Muscle of leg (tissue), 11 donors: Measurements from ENCODE around the gene FRG2C. TPM values are rescaled to one million over a fixed set of nuclear protein-coding genes. Genes with fewer than 3 reads are reported as not detected.
"Not testable (repeated sequence)": the region's sequence is repeated elsewhere in the genome, so short reads cannot be mapped to it uniquely, and the experiment has no call there.

ENCODE experiments used
- DNase-seq: peaks from one replicate; pipeline ENCODE4 v3.0.0; 2013
- H3K27ac ChIP-seq: one replicate; pipeline ENCODE4 v1.5.1; 2013; ENCODE audit warnings: mild to moderate bottlenecking, low read length, control low read depth
- H3K27me3 ChIP-seq: one replicate; pipeline ENCODE4 v1.6.1; 2013; ENCODE audit warnings: low read length; ENCODE audit not compliant: control insufficient read depth, insufficient read depth
- H3K36me3 ChIP-seq: one replicate; pipeline ENCODE4 v1.6.1; 2013; ENCODE audit warnings: low read length; ENCODE audit not compliant: control insufficient read depth, insufficient read depth
- H3K4me1 ChIP-seq: one replicate; pipeline ENCODE4 v1.6.1; 2013; ENCODE audit warnings: low read length; ENCODE audit not compliant: control insufficient read depth, insufficient read depth
- H3K4me3 ChIP-seq: one replicate; pipeline ENCODE4 v1.5.1; 2013; ENCODE audit warnings: low read length, control low read depth
- H3K9me3 ChIP-seq: replicated peaks from 2 replicates; pipeline ENCODE4 v1.6.1; 2013; ENCODE audit warnings: low read depth, low read length; ENCODE audit not compliant: control insufficient read depth
- WGBS: methylation state at CpG from one replicate; pipeline ENCODE4 v1.1.5; 2013; ENCODE audit warnings: missing lambda C conversion rate; ENCODE audit not compliant: insufficient coverage; 5-methylcytosine and 5-hydroxymethylcytosine counted together
- polyA plus RNA-seq, 8 donors: library from polyadenylated mRNA; unstranded; fragments of 120-200 nt; gene quantifications; one replicate each; pipeline versions ENCODE4 v1.2.1 to v1.2.3, GENCODE V29; 2013; ENCODE audit warnings: inconsistent platforms in 1 of 8, low replicate concordance in 1 of 8; ENCODE audit not compliant: insufficient read length in 8 of 8, insufficient read depth in 1 of 8
- total RNA-seq: library from RNA; stranded (reverse); fragments of 120-200 nt; gene quantifications from one replicate; pipeline ENCODE4 v1.2.4, GENCODE V29; 2013

The FRG2C gene
- total and polyA plus RNA-seq, 9 donors = 0.09 TPM; not detected in 8

DNA sequence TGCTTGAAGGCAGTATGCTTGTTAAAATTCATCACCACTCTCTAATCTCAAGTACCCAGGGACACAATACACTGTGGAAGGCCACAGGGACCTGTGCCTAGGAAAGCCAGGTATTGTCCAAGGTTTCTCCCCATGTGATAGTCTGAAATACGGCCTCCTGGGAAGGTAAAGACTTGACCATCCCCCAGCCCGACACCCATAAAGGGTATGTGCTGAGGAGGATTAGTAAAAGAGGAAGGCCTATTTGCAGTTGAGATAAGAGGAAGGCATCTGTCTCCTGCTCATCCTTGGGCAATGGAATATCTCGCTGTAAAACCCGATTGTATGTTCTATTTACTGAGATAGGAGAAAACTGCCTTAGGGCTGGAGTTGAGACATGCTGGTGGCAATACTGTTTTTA is 18.6 kb upstream of the FRG2C start:
- H3K4me3 ChIP-seq, H3K36me3 ChIP-seq, H3K9me3 ChIP-seq, DNase-seq, H3K27me3 ChIP-seq, H3K27ac ChIP-seq, H3K4me1 ChIP-seq: not testable (repeated sequence)
- no CpG with 5 or more reads among the region's 4 CpGs for WGBS

DNA sequence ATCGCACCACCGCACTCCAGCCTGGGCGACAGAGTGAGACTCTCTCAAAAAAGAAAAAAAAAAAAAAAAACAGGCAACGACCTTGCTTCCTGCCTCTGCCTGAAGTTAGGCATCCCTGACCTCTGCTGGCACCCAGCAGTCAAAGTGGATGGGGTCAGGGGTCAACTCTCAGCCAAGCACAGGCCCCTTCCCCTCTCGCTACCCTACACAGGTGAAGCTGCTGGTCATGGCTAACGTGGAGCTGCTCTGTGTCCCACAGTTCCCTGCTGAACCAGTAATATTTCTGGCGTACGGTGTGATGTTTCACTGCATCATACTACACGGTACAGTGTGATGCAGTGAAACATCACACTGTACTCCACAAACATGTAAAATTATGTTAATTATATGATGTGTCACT is 13.9 kb upstream of the FRG2C start:
- Histone ChIP-seq H3K9me3 (no peaks in the 10 kb centered on the region), H3K4me1 (no peaks in the 10 kb centered on the region), H3K27me3 (peaks cover 5% of the 10 kb centered on the region), H3K4me3 (no peak overlapping the region), H3K36me3 (no peaks in the 10 kb centered on the region), H3K27ac (no peak overlapping the region)
- 80% methylated on average over 1 of the region's 9 CpGs for WGBS
- no peak for DNase-seq

DNA sequence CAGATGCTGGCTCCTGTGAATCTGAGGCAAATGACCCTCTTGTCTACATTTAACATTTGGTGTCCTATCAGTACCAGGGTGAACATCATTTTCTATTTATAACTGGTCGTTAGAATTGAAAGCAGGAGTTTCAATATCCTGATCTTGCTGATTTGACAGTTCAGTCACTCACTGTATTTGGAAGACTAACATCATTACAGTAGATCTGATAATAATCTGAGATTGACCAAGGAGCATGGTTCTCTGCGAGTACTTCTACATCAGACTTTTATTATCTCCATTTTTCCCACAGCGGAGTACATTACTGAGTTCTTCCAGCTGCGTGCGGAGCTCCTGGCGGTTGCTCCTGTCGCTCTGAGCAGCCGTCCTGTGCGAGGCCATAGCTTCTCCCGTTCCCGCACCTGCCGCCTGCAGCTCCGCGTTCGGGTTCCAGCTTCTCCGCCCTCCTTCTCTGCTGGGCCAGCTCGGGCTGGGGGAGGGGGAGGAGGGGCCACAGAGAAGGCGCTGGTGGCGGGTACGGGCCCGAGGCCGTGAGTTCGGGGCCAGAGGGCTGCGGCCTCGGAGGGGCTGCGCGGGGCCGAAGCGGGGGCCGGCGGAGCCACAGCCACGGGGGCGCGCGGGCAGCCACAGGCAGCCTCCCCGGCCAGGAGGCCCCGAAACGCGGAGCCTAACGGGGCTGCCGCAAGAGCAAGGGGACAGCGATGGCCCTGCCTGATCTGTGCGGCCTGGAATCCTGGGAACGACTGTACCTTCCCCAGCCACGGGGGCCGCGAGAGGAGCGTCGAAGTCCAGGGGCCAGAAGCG is 8.8 kb upstream of the FRG2C start:
- peaks cover 27% of the 10 kb centered on the region for H3K27me3 ChIP-seq
- not testable (repeated sequence) for DNase-seq, H3K9me3 ChIP-seq, H3K4me1 ChIP-seq, H3K36me3 ChIP-seq, H3K27ac ChIP-seq, H3K4me3 ChIP-seq
- 3% methylated on average over 43 of the region's 50 CpGs for WGBS

DNA sequence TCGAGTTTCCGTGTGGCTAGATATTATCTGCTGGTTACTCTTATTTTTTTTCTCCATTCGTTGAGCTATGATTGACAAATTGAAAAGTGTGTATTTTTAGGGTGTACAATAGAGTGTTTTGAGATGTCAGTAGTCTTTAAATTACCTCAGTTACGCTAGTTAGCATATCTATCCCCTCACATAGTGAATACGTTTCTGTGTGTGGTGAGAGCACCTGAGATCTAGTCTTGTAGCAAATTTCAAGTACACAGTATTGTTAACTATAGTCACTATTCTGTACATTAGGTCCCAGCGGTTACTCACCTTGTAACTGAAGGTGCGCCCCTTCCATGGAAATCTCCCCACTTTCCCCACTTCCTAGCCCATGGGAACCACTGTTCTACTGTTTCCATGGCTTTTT is 8.2 kb upstream of the FRG2C start:
- not testable (repeated sequence) for H3K36me3 ChIP-seq, H3K4me1 ChIP-seq, H3K9me3 ChIP-seq, H3K4me3 ChIP-seq, H3K27ac ChIP-seq, DNase-seq
- WGBS = no CpG with 5 or more reads among the region's 7 CpGs
- peaks cover 26% of the 10 kb centered on the region for H3K27me3 ChIP-seq

DNA sequence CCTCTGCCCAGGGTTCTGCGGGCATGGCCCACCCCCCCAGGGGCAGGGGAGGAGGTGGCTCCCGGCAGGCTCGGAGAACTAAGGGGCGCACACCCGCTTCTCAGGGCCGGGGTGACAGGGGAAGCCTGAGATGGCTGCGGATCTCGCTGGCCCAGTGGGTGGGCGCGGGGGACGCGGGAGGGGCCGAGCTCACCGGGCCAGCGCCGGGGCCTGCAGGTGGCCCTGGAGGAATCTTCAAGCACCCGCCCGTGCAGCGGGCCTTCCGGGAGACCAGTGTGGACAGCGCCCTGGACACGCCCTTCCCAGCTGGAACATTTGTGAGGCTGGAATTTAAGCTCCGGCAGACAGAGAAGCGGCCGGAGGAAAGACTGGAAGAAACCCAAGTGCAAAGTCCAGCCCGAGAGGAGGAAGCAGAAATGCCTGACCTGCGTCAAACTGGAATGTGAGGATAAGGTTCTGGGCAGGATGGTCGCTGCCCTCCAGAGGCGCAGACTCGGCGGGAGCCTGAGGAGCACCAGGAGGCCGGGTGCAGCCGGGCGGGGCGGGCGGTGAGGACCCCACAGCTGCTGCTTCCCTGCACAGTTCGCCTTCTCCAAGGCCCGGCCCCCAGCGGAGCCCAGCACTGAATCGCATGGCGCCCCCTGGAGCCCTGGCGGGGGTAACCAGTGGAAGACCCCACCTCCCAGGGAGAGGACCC is 5.6 kb upstream of the FRG2C start:
- Histone ChIP-seq H3K4me3 (peak overlapping the region; percentile 31), H3K27me3 (peaks cover 38% of the 10 kb centered on the region)
- H3K9me3 ChIP-seq, H3K27ac ChIP-seq, H3K4me1 ChIP-seq, H3K36me3 ChIP-seq: not testable (repeated sequence)
- peak; percentile 35 for DNase-seq
- WGBS = under 1% methylated on average over 39 of the region's 42 CpGs

DNA sequence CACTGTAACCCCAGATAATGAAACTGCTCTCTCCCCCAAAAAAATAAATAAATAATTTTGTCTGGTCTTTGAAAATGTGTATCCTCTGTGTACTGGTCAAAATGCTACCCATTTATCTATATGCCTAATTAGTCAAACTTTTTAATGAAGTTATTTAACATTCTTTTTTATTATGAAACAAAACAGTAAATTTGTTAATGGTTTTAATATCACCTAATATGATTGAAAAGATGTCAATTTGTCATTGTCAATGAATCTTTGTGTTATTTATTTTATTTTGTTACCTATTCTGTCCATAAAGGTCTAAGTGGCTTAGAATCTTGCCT is 5.1 kb upstream of the FRG2C start:
- not testable (repeated sequence) for H3K27ac ChIP-seq, H3K4me1 ChIP-seq, H3K9me3 ChIP-seq, DNase-seq, H3K36me3 ChIP-seq
- peak overlapping the region; percentile 31 for H3K4me3 ChIP-seq
- peaks cover 38% of the 10 kb centered on the region for H3K27me3 ChIP-seq

DNA sequence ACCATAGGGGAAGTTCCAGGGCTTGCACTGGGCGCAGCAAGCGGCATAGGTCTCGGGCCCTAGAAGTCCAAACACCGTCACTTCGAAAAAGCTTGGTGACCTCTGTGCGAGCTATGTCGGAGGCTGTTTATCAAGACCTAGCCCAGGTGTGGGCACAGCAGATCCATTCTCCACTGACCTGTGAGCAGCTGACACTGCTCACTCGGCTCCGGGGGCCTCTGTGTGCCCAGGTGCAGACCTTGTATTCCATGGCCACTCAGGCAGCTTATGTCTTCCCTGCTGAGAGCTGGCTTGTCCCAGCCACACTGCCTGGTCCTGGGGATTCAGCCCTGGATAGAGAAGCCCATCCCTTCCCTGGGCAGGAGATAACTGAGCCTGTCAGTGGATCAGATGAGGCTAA is 1.5 kb downstream of the FRG2C start:
- 69% methylated on average over 9 of the region's 9 CpGs for WGBS
- H3K9me3 ChIP-seq, H3K4me3 ChIP-seq, DNase-seq, H3K27ac ChIP-seq, H3K36me3 ChIP-seq: not testable (repeated sequence)
- H3K27me3 ChIP-seq = peaks cover 64% of the 10 kb centered on the region
- H3K4me1 ChIP-seq = peaks cover 21% of the 10 kb centered on the region

DNA sequence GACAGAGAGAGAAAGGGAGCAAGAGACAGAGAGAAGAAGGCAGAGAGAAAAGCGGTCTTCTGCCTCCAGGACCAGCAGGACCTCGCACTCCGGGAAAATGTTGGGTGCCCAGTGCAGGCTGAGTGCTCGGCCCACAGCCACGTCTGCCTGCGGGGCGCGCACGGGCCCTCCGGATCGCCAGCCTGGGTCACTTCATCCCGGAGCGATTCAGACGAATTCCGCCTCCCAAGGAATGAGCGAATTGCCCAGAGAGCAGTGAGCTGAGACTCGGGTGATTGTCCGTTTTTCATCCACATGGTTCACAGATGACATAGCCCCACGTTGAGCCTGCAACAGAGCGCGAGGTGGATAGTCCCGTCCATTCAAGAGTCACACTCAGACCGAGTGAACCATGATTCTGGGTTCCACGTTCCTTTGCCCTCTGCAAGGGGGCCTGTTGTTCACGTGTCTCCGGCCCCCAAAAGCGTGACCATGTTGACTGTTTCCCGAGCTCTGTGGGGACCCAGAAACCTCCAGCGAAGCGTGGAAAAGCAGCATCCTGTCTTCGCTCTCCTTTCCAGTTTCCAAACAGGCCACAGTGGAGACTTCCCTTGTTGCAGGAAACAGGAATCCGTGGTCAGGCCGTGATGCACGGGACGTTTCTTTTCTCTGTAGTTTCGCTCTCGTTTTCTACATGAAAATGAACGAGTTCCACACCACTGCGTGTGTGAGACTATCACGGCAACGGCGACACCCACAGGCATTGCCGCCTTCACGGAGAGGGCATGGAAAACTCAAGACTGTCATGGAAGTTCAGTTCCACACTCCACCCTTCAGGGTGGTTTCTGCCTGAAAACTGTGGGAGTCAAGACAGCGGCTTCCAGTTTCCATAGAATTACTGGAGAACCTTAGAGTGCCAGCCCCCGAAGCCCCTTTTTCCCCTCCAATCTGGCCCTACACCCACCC is 3.9 kb downstream of the FRG2C start:
- not testable (repeated sequence) for H3K36me3 ChIP-seq, H3K9me3 ChIP-seq, H3K27ac ChIP-seq, H3K4me3 ChIP-seq, DNase-seq
- Histone ChIP-seq H3K4me1 (peaks cover 31% of the 10 kb centered on the region), H3K27me3 (peaks cover 78% of the 10 kb centered on the region)
- 24% methylated on average over 37 of the region's 46 CpGs for WGBS

DNA sequence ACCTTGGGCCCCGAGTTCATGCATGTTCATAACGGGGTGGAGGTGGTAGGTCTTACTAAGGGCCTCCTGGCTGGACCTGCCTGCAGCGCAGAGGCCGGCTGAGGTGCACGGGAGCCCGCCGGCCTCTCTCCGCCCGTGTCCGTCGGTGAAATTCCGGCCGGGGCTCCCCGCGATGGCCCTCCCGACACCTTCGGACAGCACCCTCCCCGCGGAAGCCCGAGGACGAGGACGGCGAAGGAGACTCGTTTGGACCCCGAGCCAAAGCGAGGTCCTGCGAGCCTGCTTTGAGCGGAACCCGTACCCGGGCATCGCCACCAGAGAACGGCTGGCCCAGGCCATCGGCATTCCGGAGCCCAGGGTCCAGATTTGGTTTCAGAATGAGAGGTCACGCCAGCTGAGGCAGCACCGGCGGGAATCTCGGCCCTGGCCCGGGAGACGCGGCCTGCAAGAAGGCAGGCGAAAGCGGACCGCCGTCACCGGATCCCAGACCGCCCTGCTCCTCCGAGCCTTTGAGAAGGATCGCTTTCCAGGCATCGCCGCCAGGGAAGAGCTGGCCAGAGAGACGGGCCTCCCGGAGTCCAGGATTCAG is 4.7 kb downstream of the FRG2C start:
- not testable (repeated sequence) for H3K27ac ChIP-seq, H3K9me3 ChIP-seq, H3K4me3 ChIP-seq, DNase-seq, H3K36me3 ChIP-seq
- peaks cover 74% of the 10 kb centered on the region for H3K27me3 ChIP-seq
- 51% methylated on average over 53 of the region's 53 CpGs for WGBS
- H3K4me1 ChIP-seq = peaks cover 31% of the 10 kb centered on the region
